ENCODE measurements around the gene MAP4K4. TPM values are rescaled to one million over a fixed set of nuclear protein-coding genes. Genes with fewer than 3 reads are reported as not detected.
A peak's percentile ranks its signal among the peaks of the same experiment; 100 is the strongest.

The MAP4K4 gene
- total RNA-seq, 1 experiment from 2014 or later, result 133 TPM

- H3F3A ChIP-seq (ENCODE audit: low read length, unreplicated experiment), result peaks cover 12% of the 10 kb centered on the region
- H4K20me1 ChIP-seq (ENCODE audit: low read length), result peaks cover 70% of the 10 kb centered on the region
- no peaks in the 10 kb centered on the region for H3K9me2 ChIP-seq (replicated peaks; ENCODE audit: low read length)
- DNase-seq (no peak), ATAC-seq (peak; percentile 15)
- H3K9ac ChIP-seq (ENCODE audit: low read length), result peak overlapping the region; percentile 17
- peaks cover 70% of the 10 kb centered on the region for H3K4me1 ChIP-seq (ENCODE audit: insufficient read depth, low read length)
- CTCF ChIA-PET, result no interaction called here
- BruUV-seq (replicated peaks), result no TSS peak
- no peak overlapping the region for H3K4me3 ChIP-seq (ENCODE audit: low read length)
- peak overlapping the region; percentile 56 for H3K4me2 ChIP-seq (ENCODE audit: low read length)
- intact Hi-C loops (cut with micrococcal nuclease), result loop anchor here (5.0 kb wide), 1 partner anchor 34 kb away; no protein-coding TSS in a partner anchor
- H3K79me2 ChIP-seq (ENCODE audit: low read length), result peaks cover 93% of the 10 kb centered on the region
- POLR2A ChIA-PET (ENCODE audit: unreplicated experiment), result interaction anchor here (0.6 kb wide), 1 partner anchor 39 kb away, joined by 3 read pairs; no protein-coding TSS in a partner anchor
- TF ChIP-seq EZH2 (IDR thresholded peaks at IDR 0.05; ENCODE audit: low read length, unreplicated experiment), result no peak
- TF ChIP-seq CTCF (conservative IDR thresholded peaks at IDR 0.05; ENCODE audit: low read depth, low read length), result no peak
- TF ChIP-seq EZH2phosphoT487 (IDR thresholded peaks at IDR 0.05; ENCODE audit: borderline replicate concordance, low read length), result no peak
- H3K27ac ChIP-seq (ENCODE audit: low read length), result peak overlapping the region; percentile 85
- H3K9me3 ChIP-seq (ENCODE audit: low read length), result no peaks in the 10 kb centered on the region
- H3K27me3 ChIP-seq (ENCODE audit: low read length), result no peaks in the 10 kb centered on the region
- H2AFZ ChIP-seq (ENCODE audit: low read length), result no peak overlapping the region
- 0 out of 2 replicates have a peak, but pooled peaks cover 5% of the 10 kb centered on the region for H3K36me3 ChIP-seq (ENCODE audit: low read depth, low read length)
Measured at GRCh38 chr2:101736233-101736632, 38.7 kb downstream of the MAP4K4 start.

GRCh38 chr2:101736861-101737291 lies 39.4 kb downstream of the MAP4K4 start:
- ATAC-seq (peak; percentile 79), DNase-seq (peak; percentile 91)
- no peaks in the 10 kb centered on the region for H3K27me3 ChIP-seq (ENCODE audit: low read length)
- H3K27ac ChIP-seq (ENCODE audit: low read length), result peak overlapping the region; percentile 85
- H2AFZ ChIP-seq (ENCODE audit: low read length), result no peak overlapping the region
- no peaks in the 10 kb centered on the region for H3K9me2 ChIP-seq (replicated peaks; ENCODE audit: low read length)
- TF ChIP-seq EZH2 (IDR thresholded peaks at IDR 0.05; ENCODE audit: low read length, unreplicated experiment) (no peak), CTCF (conservative IDR thresholded peaks at IDR 0.05; ENCODE audit: low read depth, low read length) (no peak), EZH2phosphoT487 (IDR thresholded peaks at IDR 0.05; ENCODE audit: borderline replicate concordance, low read length) (no peak)
- H3K36me3 ChIP-seq (ENCODE audit: low read depth, low read length), result 0 out of 2 replicates have a peak, but pooled peaks cover 5% of the 10 kb centered on the region
- intact Hi-C loops (cut with micrococcal nuclease), result loop anchor here (1.0 to 5.0 kb wide), 2 partner anchors 9 to 35 kb away; no protein-coding TSS in a partner anchor
- peaks cover 12% of the 10 kb centered on the region for H3F3A ChIP-seq (ENCODE audit: low read length, unreplicated experiment)
- peaks cover 93% of the 10 kb centered on the region for H3K79me2 ChIP-seq (ENCODE audit: low read length)
- POLR2A ChIA-PET (ENCODE audit: unreplicated experiment), result no interaction called here
- CTCF ChIA-PET, result no interaction called here
- H3K4me2 ChIP-seq (ENCODE audit: low read length), result peak overlapping the region; percentile 56
- no TSS peak for BruUV-seq (replicated peaks)
- no peaks in the 10 kb centered on the region for H3K9me3 ChIP-seq (ENCODE audit: low read length)
- peaks cover 68% of the 10 kb centered on the region for H3K4me1 ChIP-seq (ENCODE audit: insufficient read depth, low read length)
- peak overlapping the region; percentile 17; the same call in 1 of the 2 replicates for H3K9ac ChIP-seq (ENCODE audit: low read length)
- peaks cover 71% of the 10 kb centered on the region for H4K20me1 ChIP-seq (ENCODE audit: low read length)
- H3K4me3 ChIP-seq (ENCODE audit: low read length), result no peak overlapping the region

Data from PC-3 (cell line).